Gastroesophageal sphincter (tissue), 3 donors: Measurements from ENCODE around the gene KLK14.

Source experiments
- POLR2A ChIP-seq, 2 donors: fragments of 450-650 bp; IDR thresholded peaks; one replicate each; pipeline ENCODE4 v1.6.1; 2017; ENCODE audit warnings: antibody characterized with exemption in 2 of 2, mild to moderate bottlenecking in 2 of 2, moderate library complexity in 1 of 2
- TF ChIP-seq, protein P1 (sequence below), 4 experiments: fragments of 200-600 bp in 2 of 4; fragments of 450-650 bp in 2 of 4; sonication (generic) in 1 of 4; IDR thresholded peaks; one replicate each; pipeline ENCODE4 v1.5.1; 2017 to 2019; ENCODE audit warnings: antibody characterized with exemption in 4 of 4, mild to moderate bottlenecking in 2 of 4, moderate library complexity in 2 of 4

DNA sequence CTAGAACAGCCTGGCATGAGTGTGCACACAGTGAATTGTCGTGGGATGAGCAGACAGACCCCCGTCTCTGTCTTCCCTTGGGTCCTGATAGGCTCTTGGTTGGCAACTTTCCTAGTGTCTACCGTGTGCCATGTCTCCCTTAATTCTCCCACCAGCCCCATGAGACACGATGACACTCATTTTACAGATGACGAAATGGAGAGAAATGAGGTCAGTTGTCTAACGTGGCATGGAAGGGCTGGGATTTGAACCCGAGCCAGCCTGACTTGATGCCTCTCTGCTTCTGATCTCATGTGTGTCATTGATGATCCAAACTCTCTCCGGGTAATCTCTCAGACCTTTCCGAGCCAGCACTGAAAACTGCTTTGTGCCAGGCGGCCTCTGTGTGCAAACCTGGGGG lies 8.4 kb upstream of the KLK14 start:
- TF ChIP-seq, protein P1, sequence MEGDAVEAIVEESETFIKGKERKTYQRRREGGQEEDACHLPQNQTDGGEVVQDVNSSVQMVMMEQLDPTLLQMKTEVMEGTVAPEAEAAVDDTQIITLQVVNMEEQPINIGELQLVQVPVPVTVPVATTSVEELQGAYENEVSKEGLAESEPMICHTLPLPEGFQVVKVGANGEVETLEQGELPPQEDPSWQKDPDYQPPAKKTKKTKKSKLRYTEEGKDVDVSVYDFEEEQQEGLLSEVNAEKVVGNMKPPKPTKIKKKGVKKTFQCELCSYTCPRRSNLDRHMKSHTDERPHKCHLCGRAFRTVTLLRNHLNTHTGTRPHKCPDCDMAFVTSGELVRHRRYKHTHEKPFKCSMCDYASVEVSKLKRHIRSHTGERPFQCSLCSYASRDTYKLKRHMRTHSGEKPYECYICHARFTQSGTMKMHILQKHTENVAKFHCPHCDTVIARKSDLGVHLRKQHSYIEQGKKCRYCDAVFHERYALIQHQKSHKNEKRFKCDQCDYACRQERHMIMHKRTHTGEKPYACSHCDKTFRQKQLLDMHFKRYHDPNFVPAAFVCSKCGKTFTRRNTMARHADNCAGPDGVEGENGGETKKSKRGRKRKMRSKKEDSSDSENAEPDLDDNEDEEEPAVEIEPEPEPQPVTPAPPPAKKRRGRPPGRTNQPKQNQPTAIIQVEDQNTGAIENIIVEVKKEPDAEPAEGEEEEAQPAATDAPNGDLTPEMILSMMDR (IDR thresholded peaks at IDR 0.05) = no peak
- TF ChIP-seq POLR2A (IDR thresholded peaks at IDR 0.05) = no peak
